Stimulated activated naive CD4-positive, alpha-beta T cell treated with Interleukin-2 at 50 U/mL for 16 hours (primary cell): ENCODE data around the gene SWAP70.

ENCODE experiments used
- DNase-seq: peaks from one replicate; lab custom pipeline; 2025; lab: John Stamatoyannopoulos, UW

Gene SWAP70

GRCh38 chr11:9753021-9753420 is 89.1 kb downstream of the SWAP70 start:
- no peak for DNase-seq

- no peak for DNase-seq
These were observed 90.2 kb downstream of the SWAP70 start for GRCh38 chr11:9754010-9754471.

- no peak for DNase-seq
These were observed 91.8 kb downstream of the SWAP70 start for GRCh38 chr11:9755561-9756185.

- DNase-seq, result no peak
These were observed 92.6 kb downstream of the SWAP70 start for GRCh38 chr11:9756461-9756860.

GRCh38 chr11:9756878-9757277 is 93.0 kb downstream of the SWAP70 start:
- no peak for DNase-seq

- peak; percentile 91 for DNase-seq
These were observed 94.1 kb downstream of the SWAP70 start for GRCh38 chr11:9757809-9758636.

- DNase-seq, result peak; percentile 42
These were observed 95.0 kb downstream of the SWAP70 start for GRCh38 chr11:9758637-9759518.

- peak; percentile 97 for DNase-seq
These were observed 95.8 kb downstream of the SWAP70 start for GRCh38 chr11:9759519-9760192.

- no peak for DNase-seq
These were observed 96.3 kb downstream of the SWAP70 start for GRCh38 chr11:9760193-9760575.

- no peak for DNase-seq
These were observed 97.6 kb downstream of the SWAP70 start for GRCh38 chr11:9761441-9761945.

- no peak for DNase-seq
These were observed 98.7 kb downstream of the SWAP70 start for GRCh38 chr11:9762531-9762930.

- DNase-seq, result no peak
These were observed 99.4 kb downstream of the SWAP70 start for GRCh38 chr11:9763301-9763700.

- no peak for DNase-seq
These were observed 101.6 kb downstream of the SWAP70 start for GRCh38 chr11:9765320-9766101.

GRCh38 chr11:9769621-9770020 is 105.7 kb downstream of the SWAP70 start:
- DNase-seq, result no peak

- no peak for DNase-seq
These were observed 107.2 kb downstream of the SWAP70 start for GRCh38 chr11:9771071-9771511.

GRCh38 chr11:9772218-9772617 is 108.3 kb downstream of the SWAP70 start:
- DNase-seq, result no peak

- no peak for DNase-seq
These were observed 109.6 kb downstream of the SWAP70 start for GRCh38 chr11:9773524-9773923.

GRCh38 chr11:9774109-9774508 is 110.2 kb downstream of the SWAP70 start:
- DNase-seq, result no peak

GRCh38 chr11:9774591-9775397 is 110.9 kb downstream of the SWAP70 start:
- no peak for DNase-seq

GRCh38 chr11:9775398-9775779 is 111.5 kb downstream of the SWAP70 start:
- DNase-seq, result no peak
